ENCODE data around the gene ZNF497. TPM values are rescaled to one million over a fixed set of nuclear protein-coding genes. Genes with fewer than 3 reads are reported as not detected.

The ZNF497 gene
- total and polyA plus RNA-seq, 2 of the 13 experiments (the other 11 are each of a cell fraction or from before 2014, with no cell fraction given) = 1.5 to 1.9 TPM

DNA sequence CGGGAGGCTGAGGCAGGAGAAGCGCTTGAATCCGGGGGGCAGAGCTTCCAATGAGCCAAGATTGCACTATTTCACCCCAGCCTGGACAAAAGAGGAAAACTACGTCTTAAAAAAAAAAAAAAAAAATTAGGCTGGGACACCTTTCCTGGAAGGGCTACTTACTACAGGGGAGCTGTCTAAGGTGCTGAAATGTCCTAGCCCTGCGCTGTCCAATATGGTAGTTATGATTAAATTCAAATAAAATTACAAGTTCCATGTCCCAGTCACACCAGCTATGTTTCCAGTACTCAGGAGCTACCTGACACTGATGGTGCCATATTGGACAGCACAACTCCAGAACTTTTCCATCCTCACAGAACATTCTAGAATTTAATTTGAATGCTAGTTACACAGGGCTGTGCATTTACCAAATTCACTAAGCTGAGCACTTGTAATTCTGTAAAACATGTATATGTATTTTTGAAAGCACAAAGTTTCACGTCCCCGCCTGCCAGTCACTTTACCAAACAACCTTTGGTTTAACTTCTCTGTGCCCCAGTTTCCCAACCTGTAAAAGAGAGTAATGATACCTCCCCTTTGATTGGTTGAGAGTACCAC lies 45.0 kb downstream of the ZNF497 start:
- Histone ChIP-seq H3K4me1 (ENCODE audit: insufficient read depth, low read length) (no peaks in the 10 kb centered on the region), H3K9me3 (ENCODE audit: low read length) (no peaks in the 10 kb centered on the region), H3K27me3 (ENCODE audit: control insufficient read depth in 1 of 2, insufficient read depth in 2 of 2, low read length in 2 of 2) (no peaks in the 10 kb centered on the region), H3K4me3 (replicated peaks in 1 of 3; ENCODE audit: insufficient read depth in 1 of 3, low read depth in 2 of 3, low read length in 3 of 3) (no peak overlapping the region), H3K79me2 (ENCODE audit: insufficient read depth, low read length) (no peaks in the 10 kb centered on the region), H2AFZ (ENCODE audit: low read length) (no peak overlapping the region), H3K36me3 (replicated peaks in 1 of 2; ENCODE audit: control insufficient read depth in 1 of 2, insufficient read depth in 2 of 2, low read length in 2 of 2) (peaks cover 0 to 19% of the 10 kb centered on the region in 2 experiments), H3K9ac (ENCODE audit: insufficient read depth, low read depth, low read length) (no peak overlapping the region), H3K4me2 (ENCODE audit: low read depth, low read length) (no peak overlapping the region), H3K27ac (ENCODE audit: extremely low read length, insufficient read depth, low read length) (no peak overlapping the region), H4K20me1 (ENCODE audit: insufficient read depth, low read length) (no peaks in the 10 kb centered on the region)
- ChIA-PET CTCF (ENCODE audit: low intra/inter-chr PET ratio, low total read pairs) (no interaction called here), POLR2A (interaction anchor here (0.6 to 1.4 kb wide), 2 partner anchors 13 to 227 kb away, joined by 3 read pairs; partner anchors contain the start of genes ERVK3-1 and TRIM28)
- in situ Hi-C loops (cut with HindIII; ENCODE audit: extremely low pct_ligation_motif_present, low pct_unique_long_range_greater_than_20kb) (no loop called here), intact Hi-C loops (cut with micrococcal nuclease; ENCODE audit: unreplicated experiment) (no loop called here)
- 92% methylated on average over 7 of the region's 7 CpGs for WGBS (ENCODE audit: low lambda C conversion rate)
- BruUV-seq (replicated peaks) = no TSS peak
- ATAC-seq (no peak), DNase-seq (ENCODE audit: low spot score) (no peak), FAIRE-seq (no peak)
- TF ChIP-seq RXRB (CRISPR knock-in tag; IDR thresholded peaks at IDR 0.05; ENCODE audit: borderline replicate concordance) (no peak), PCBP2 (optimal IDR thresholded peaks at IDR 0.05; ENCODE audit: low read depth, low read length, poor library complexity, severe bottlenecking) (no peak), ZNF331 (CRISPR knock-in tag; IDR thresholded peaks at IDR 0.05) (0 out of 2 replicates have a peak, but pooled peaks have one; percentile 31), EHMT2 (IDR thresholded peaks at IDR 0.05; ENCODE audit: borderline replicate concordance, low read depth, low read length) (peak; percentile 79; the same call in 1 of the 2 replicates), NCOA2 (CRISPR knock-in tag; IDR thresholded peaks at IDR 0.05) (0 out of 2 replicates have a peak, but pooled peaks have one; percentile 18), SP5 (CRISPR knock-in tag; IDR thresholded peaks at IDR 0.05; ENCODE audit: borderline replicate concordance, low read depth) (no peak), MIER2 (CRISPR knock-in tag; IDR thresholded peaks at IDR 0.05) (peak; percentile 92), ZSCAN9 (CRISPR knock-in tag; IDR thresholded peaks at IDR 0.05; ENCODE audit: borderline replicate concordance) (0 out of 2 replicates have a peak, but pooled peaks have one; percentile 34), SMAD9 (CRISPR knock-in tag; IDR thresholded peaks at IDR 0.05) (no peak), WIZ (CRISPR knock-in tag; IDR thresholded peaks at IDR 0.05) (no peak)
- TF ChIP-seq, protein P1, sequence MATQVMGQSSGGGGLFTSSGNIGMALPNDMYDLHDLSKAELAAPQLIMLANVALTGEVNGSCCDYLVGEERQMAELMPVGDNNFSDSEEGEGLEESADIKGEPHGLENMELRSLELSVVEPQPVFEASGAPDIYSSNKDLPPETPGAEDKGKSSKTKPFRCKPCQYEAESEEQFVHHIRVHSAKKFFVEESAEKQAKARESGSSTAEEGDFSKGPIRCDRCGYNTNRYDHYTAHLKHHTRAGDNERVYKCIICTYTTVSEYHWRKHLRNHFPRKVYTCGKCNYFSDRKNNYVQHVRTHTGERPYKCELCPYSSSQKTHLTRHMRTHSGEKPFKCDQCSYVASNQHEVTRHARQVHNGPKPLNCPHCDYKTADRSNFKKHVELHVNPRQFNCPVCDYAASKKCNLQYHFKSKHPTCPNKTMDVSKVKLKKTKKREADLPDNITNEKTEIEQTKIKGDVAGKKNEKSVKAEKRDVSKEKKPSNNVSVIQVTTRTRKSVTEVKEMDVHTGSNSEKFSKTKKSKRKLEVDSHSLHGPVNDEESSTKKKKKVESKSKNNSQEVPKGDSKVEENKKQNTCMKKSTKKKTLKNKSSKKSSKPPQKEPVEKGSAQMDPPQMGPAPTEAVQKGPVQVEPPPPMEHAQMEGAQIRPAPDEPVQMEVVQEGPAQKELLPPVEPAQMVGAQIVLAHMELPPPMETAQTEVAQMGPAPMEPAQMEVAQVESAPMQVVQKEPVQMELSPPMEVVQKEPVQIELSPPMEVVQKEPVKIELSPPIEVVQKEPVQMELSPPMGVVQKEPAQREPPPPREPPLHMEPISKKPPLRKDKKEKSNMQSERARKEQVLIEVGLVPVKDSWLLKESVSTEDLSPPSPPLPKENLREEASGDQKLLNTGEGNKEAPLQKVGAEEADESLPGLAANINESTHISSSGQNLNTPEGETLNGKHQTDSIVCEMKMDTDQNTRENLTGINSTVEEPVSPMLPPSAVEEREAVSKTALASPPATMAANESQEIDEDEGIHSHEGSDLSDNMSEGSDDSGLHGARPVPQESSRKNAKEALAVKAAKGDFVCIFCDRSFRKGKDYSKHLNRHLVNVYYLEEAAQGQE (IDR thresholded peaks at IDR 0.05; ENCODE audit: borderline replicate concordance in 1 of 2, low read depth in 1 of 2, low read length in 2 of 2) = peak; percentile 48 to 94
- TF ChIP-seq, protein P2, sequence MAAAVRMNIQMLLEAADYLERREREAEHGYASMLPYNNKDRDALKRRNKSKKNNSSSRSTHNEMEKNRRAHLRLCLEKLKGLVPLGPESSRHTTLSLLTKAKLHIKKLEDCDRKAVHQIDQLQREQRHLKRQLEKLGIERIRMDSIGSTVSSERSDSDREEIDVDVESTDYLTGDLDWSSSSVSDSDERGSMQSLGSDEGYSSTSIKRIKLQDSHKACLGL (CRISPR knock-in tag; IDR thresholded peaks at IDR 0.05) = no peak
- TF ChIP-seq, protein P3, sequence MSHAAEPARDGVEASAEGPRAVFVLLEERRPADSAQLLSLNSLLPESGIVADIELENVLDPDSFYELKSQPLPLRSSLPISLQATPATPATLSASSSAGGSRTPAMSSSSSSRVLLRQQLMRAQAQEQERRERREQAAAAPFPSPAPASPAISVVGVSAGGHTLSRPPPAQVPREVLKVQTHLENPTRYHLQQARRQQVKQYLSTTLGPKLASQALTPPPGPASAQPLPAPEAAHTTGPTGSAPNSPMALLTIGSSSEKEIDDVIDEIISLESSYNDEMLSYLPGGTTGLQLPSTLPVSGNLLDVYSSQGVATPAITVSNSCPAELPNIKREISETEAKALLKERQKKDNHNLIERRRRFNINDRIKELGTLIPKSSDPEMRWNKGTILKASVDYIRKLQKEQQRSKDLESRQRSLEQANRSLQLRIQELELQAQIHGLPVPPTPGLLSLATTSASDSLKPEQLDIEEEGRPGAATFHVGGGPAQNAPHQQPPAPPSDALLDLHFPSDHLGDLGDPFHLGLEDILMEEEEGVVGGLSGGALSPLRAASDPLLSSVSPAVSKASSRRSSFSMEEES (CRISPR knock-in tag; IDR thresholded peaks at IDR 0.05) = peak; percentile 44; the same call in 1 of the 2 replicates
- TF ChIP-seq, protein P4, sequence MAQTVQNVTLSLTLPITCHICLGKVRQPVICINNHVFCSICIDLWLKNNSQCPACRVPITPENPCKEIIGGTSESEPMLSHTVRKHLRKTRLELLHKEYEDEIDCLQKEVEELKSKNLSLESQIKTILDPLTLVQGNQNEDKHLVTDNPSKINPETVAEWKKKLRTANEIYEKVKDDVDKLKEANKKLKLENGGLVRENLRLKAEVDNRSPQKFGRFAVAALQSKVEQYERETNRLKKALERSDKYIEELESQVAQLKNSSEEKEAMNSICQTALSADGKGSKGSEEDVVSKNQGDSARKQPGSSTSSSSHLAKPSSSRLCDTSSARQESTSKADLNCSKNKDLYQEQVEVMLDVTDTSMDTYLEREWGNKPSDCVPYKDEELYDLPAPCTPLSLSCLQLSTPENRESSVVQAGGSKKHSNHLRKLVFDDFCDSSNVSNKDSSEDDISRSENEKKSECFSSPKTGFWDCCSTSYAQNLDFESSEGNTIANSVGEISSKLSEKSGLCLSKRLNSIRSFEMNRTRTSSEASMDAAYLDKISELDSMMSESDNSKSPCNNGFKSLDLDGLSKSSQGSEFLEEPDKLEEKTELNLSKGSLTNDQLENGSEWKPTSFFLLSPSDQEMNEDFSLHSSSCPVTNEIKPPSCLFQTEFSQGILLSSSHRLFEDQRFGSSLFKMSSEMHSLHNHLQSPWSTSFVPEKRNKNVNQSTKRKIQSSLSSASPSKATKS (CRISPR knock-in tag; IDR thresholded peaks at IDR 0.05) = no peak
